Fibroblast of villous mesenchyme (primary cell): ENCODE measurements around the gene POTEF. TPM values are rescaled to one million over a fixed set of nuclear protein-coding genes. Genes with fewer than 3 reads are reported as not detected.
"Not testable (repeated sequence)": the region's sequence is repeated elsewhere in the genome, so short reads cannot be mapped to it uniquely, and the experiment has no call there.

Experiments
- DNase-seq: peaks from one replicate; pipeline ENCODE4 v3.0.0-alpha.2; 2010; ENCODE audit warnings: low read depth
- H3K4me3 ChIP-seq: 2 replicates; pipeline ENCODE4 v1.5.1; 2011; ENCODE audit warnings: low read depth, mild to moderate bottlenecking, low read length
- CTCF ChIP-seq: IDR thresholded peaks from 2 replicates; pipeline ENCODE4 v1.5.1; 2012; ENCODE audit warnings: low read depth, mild to moderate bottlenecking, low read length; ENCODE audit not compliant: insufficient read depth
- total RNA-seq: library from RNA; depleted of rRNA; stranded (reverse); fragments of >200 nt; gene quantifications from 2 replicates; pipeline ENCODE4 v1.2.3, GENCODE V29; 2012

Gene POTEF
- total RNA-seq, 1 donor: not detected

- no peak for TF ChIP-seq CTCF
- no peak for DNase-seq
- no peak overlapping the region for H3K4me3 ChIP-seq
Observed at GRCh38 chr2:130152816-130153595, 24.0 kb upstream of the POTEF start.

- not testable (repeated sequence) for DNase-seq
Observed at GRCh38 chr2:130152136-130152815, 23.3 kb upstream of the POTEF start.

GRCh38 chr2:130151145-130151512 lies 22.1 kb upstream of the POTEF start:
- not testable (repeated sequence) for DNase-seq, H3K4me3 ChIP-seq

More at GRCh38 chr2:130152136-130152815, 23.3 kb upstream of the POTEF start:
- not testable (repeated sequence) for H3K4me3 ChIP-seq

GRCh38 chr2:130150181-130151144 lies 21.4 kb upstream of the POTEF start:
- no peak for DNase-seq
- no peak for TF ChIP-seq CTCF
- no peak overlapping the region for H3K4me3 ChIP-seq

- DNase-seq, H3K4me3 ChIP-seq: not testable (repeated sequence)
Observed at GRCh38 chr2:130148515-130148914, 19.5 kb upstream of the POTEF start.

- DNase-seq: peak; percentile 36
Observed at GRCh38 chr2:130145006-130145414, 16.0 kb upstream of the POTEF start, which contains the start of gene CCDC74B. Gene CCDC74B, minus strand, starts transcription at chr2:130145112. Its CDS starts 116 bp downstream, at chr2:130144996.

GRCh38 chr2:130143266-130144039 lies 14.4 kb upstream of the POTEF start:
- not testable (repeated sequence) for DNase-seq, H3K4me3 ChIP-seq

More at GRCh38 chr2:130145006-130145414, 16.0 kb upstream of the POTEF start, which contains the start of gene CCDC74B:
- H3K4me3 ChIP-seq: peak within 1 kb of the TSS; percentile 45

GRCh38 chr2:130142396-130143265 lies 13.6 kb upstream of the POTEF start:
- DNase-seq, H3K4me3 ChIP-seq: not testable (repeated sequence)

- not testable (repeated sequence) for DNase-seq, H3K4me3 ChIP-seq
Observed at GRCh38 chr2:130141645-130142370, 12.8 kb upstream of the POTEF start.

GRCh38 chr2:130141002-130141401 lies 12.0 kb upstream of the POTEF start:
- not testable (repeated sequence) for H3K4me3 ChIP-seq, DNase-seq

- DNase-seq, H3K4me3 ChIP-seq: not testable (repeated sequence)
Observed at GRCh38 chr2:130140516-130140915, 11.5 kb upstream of the POTEF start.

- not testable (repeated sequence) for DNase-seq, H3K4me3 ChIP-seq
Observed at GRCh38 chr2:130139331-130140280, 10.6 kb upstream of the POTEF start.
